ENCODE measurements around the gene RASGRP2. TPM values are rescaled to one million over a fixed set of nuclear protein-coding genes. Genes with fewer than 3 reads are reported as not detected.

RASGRP2 gene
- total and polyA plus RNA-seq, 2 of the 8 experiments (the other 6 are each of a cell fraction or from before 2014, with no cell fraction given), result 40.6 to 45.7 TPM

DNA sequence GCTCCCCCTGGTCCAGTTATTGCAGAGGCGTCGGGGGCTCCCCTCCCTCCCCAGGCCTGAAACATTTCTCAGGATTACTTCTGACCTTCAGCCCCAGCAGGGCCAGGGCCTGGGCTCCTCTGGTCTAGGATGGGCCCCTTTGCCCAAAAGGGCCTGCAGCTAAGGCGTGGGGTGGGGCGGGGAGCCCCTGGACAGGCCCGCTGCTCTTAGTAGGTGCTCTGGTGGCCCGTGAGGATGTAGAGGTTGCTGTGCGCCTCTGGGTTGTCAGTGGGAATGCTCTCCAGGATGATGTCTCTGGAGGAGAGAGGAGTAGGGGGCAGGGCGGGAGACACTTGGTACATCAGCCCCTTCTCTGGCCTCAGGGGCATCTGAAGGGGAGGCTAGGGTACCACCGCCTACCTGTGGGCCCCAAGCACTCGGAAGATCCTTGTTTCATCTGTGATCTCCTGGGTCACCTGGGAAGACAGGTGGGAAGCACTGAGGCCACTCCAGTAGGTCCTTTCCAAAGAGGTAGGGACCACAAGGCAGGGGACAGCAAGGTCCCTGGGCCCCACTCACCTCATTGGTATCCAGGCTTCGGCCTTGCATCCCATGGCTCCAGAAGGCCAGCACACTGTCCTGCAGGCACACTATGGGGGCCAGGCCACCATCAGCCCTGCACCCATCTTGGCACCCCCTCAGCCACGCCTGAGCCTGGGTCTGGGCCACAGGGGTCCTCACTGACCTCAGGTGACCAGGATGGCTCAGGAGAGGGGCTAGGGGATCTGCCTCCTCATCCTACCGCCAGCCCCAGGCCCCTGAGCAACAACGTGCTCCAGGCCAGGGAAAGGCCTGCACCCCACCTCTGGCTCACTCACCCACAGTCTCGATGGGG is 45.6 kb upstream of the RASGRP2 start:
- H2BK15ac ChIP-seq (ENCODE audit: low read length), result no peak overlapping the region
- H2BK12ac ChIP-seq (ENCODE audit: low read depth, low read length), result no peak overlapping the region
- H2BK120ac ChIP-seq (replicated peaks; ENCODE audit: low read depth, low read length), result no peak overlapping the region
- H2AFZ ChIP-seq (ENCODE audit: low read length), result no peak overlapping the region
- H3K27ac ChIP-seq (ENCODE audit: low read depth, low read length), result no peak overlapping the region
- no peak overlapping the region for H3K14ac ChIP-seq (ENCODE audit: insufficient read length)
- H3K4me2 ChIP-seq (ENCODE audit: insufficient read depth in 1 of 2, low read depth in 2 of 2, low read length in 2 of 2), result no peak overlapping the region
- H4K20me1 ChIP-seq (replicated peaks in 1 of 2; ENCODE audit: control insufficient read depth in 1 of 2, insufficient read depth in 2 of 2, low read length in 2 of 2), result peaks cover 0 to 3% of the 10 kb centered on the region in 2 experiments
- no peaks in the 10 kb centered on the region for H3K36me3 ChIP-seq (ENCODE audit: control insufficient read depth in 2 of 4, insufficient read depth in 4 of 4, low read length in 3 of 4)
- H2AK5ac ChIP-seq (ENCODE audit: low read depth, low read length), result no peak overlapping the region
- no peak overlapping the region for H3K56ac ChIP-seq (replicated peaks; ENCODE audit: insufficient read length, low read depth, low read length)
- POLR2A ChIA-PET (ENCODE audit: partially characterized antibody), result interaction anchor here (0.8 to 2.1 kb wide), 5 partner anchors 9 to 252 kb away, joined by 3 to 6 read pairs (median 3); partner anchors contain the start of gene SF1
- H3K23ac ChIP-seq (ENCODE audit: insufficient read length), result no peak overlapping the region
- CTCF ChIA-PET (ENCODE audit: partially characterized antibody), result interaction anchor here (0.6 to 2.7 kb wide), 5 partner anchors 9 to 434 kb away, joined by 3 to 8 read pairs (median 4); partner anchors contain the start of genes MAP4K2 and MEN1
- H4K5ac ChIP-seq (ENCODE audit: insufficient read length, low read depth, low read length), result no peak overlapping the region
- no peak overlapping the region for H3K18ac ChIP-seq (ENCODE audit: extremely low read depth, low read length)
- H4K8ac ChIP-seq (ENCODE audit: extremely low read depth, insufficient read depth, low read length), result no peak overlapping the region
- no peaks in the 10 kb centered on the region for H3K27me3 ChIP-seq (replicated peaks in 1 of 4; ENCODE audit: control insufficient read depth in 3 of 4, extremely low read depth in 1 of 4, insufficient read depth in 3 of 4, low read length in 3 of 4)
- DNase-seq (ENCODE audit: low read depth in 1 of 2, low spot score in 2 of 2) (no peak), FAIRE-seq (no peak)
- H3K4me1 ChIP-seq (replicated peaks in 1 of 4; ENCODE audit: control insufficient read depth in 3 of 4, insufficient read depth in 4 of 4, low read length in 3 of 4), result no peaks in the 10 kb centered on the region
- H3K23me2 ChIP-seq (ENCODE audit: low read depth, low read length), result no peaks in the 10 kb centered on the region
- peak overlapping the region; percentile 16; the same call in 1 of the 2 replicates for H2BK5ac ChIP-seq (ENCODE audit: low read depth, low read length)
- 79% methylated on average over 10 of the region's 15 CpGs; no CpG with 5 or more reads in 1 of the 2 experiments for WGBS, 2 experiments (ENCODE audit: extremely low coverage in 1 of 2, insufficient coverage in 1 of 2, insufficient read length in 1 of 2, insufficient replicate concordance in 2 of 2, low coverage in 1 of 2, low lambda C conversion rate in 2 of 2, missing lambda C conversion rate in 1 of 2)
- no peak overlapping the region for H3K4ac ChIP-seq (replicated peaks; ENCODE audit: insufficient read length, low read depth, low read length)
- H2BK20ac ChIP-seq (ENCODE audit: low read length), result no peak overlapping the region
- H4K91ac ChIP-seq (replicated peaks; ENCODE audit: insufficient read length, low read length), result no peak overlapping the region
- H3K79me2 ChIP-seq (ENCODE audit: control insufficient read depth in 1 of 2, insufficient read depth in 2 of 2, low read length in 2 of 2), result no peaks in the 10 kb centered on the region
- H3K9ac ChIP-seq (replicated peaks in 1 of 4; ENCODE audit: extremely low read depth in 1 of 4, low read depth in 3 of 4, low read length in 3 of 4), result no peak overlapping the region; a peak in 1 of 7 replicates
- no peak overlapping the region for H3K4me3 ChIP-seq (ENCODE audit: extremely low read depth in 1 of 4, insufficient read depth in 2 of 4, low read depth in 3 of 4, low read length in 4 of 4)
- no peaks in the 10 kb centered on the region for H3K9me3 ChIP-seq (ENCODE audit: insufficient read depth in 2 of 2, low read depth in 1 of 2, low read length in 1 of 2)
- no peaks in the 10 kb centered on the region for H3K79me1 ChIP-seq (ENCODE audit: low read depth, low read length)
- TF ChIP-seq CEBPB (IDR thresholded peaks at IDR 0.05; ENCODE audit: low read depth, low read length), result no peak
- no peak for TF ChIP-seq PHF8 (conservative IDR thresholded peaks at IDR 0.05; ENCODE audit: low read depth, low read length)
- TF ChIP-seq SAP30 (IDR thresholded peaks at IDR 0.05; ENCODE audit: insufficient read depth, insufficient replicate concordance, low read length), result no peak
- no peak for TF ChIP-seq TAF7 (optimal IDR thresholded peaks at IDR 0.05; ENCODE audit: borderline replicate concordance, low read depth, low read length)
- TF ChIP-seq, protein P1, sequence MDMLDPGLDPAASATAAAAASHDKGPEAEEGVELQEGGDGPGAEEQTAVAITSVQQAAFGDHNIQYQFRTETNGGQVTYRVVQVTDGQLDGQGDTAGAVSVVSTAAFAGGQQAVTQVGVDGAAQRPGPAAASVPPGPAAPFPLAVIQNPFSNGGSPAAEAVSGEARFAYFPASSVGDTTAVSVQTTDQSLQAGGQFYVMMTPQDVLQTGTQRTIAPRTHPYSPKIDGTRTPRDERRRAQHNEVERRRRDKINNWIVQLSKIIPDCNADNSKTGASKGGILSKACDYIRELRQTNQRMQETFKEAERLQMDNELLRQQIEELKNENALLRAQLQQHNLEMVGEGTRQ (IDR thresholded peaks at IDR 0.05; ENCODE audit: low read length), result no peak
- TF ChIP-seq, protein P2, sequence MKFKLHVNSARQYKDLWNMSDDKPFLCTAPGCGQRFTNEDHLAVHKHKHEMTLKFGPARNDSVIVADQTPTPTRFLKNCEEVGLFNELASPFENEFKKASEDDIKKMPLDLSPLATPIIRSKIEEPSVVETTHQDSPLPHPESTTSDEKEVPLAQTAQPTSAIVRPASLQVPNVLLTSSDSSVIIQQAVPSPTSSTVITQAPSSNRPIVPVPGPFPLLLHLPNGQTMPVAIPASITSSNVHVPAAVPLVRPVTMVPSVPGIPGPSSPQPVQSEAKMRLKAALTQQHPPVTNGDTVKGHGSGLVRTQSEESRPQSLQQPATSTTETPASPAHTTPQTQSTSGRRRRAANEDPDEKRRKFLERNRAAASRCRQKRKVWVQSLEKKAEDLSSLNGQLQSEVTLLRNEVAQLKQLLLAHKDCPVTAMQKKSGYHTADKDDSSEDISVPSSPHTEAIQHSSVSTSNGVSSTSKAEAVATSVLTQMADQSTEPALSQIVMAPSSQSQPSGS (IDR thresholded peaks at IDR 0.05; ENCODE audit: low read length), result no peak
- no peak for TF ChIP-seq EP300 (IDR thresholded peaks at IDR 0.05; ENCODE audit: borderline replicate concordance in 1 of 2, low read depth in 2 of 2, low read length in 2 of 2)
- no peak for TF ChIP-seq TAF1 (IDR thresholded peaks at IDR 0.05; ENCODE audit: low read depth, low read length)
